HepG2 (cell line): ENCODE results near the gene EIF2S2. TPM values are rescaled to one million over a fixed set of nuclear protein-coding genes. Genes with fewer than 3 reads are reported as not detected.

Experiments used
- ARID3A ChIP-seq: IDR thresholded peaks from 2 replicates; pipeline ENCODE4 v1.6.1; 2012; ENCODE audit warnings: low read depth, low read length, improper control_type of control experiment
- CEBPZ ChIP-seq: IDR thresholded peaks from 2 replicates; pipeline ENCODE4 v1.6.1; 2012; ENCODE audit warnings: low read length, improper control_type of control experiment
- GABPA ChIP-seq, 2 experiments: IDR thresholded peaks; 2 replicates each; pipeline ENCODE4 v1.6.1; 2011 to 2016; ENCODE audit warnings: low read depth in 2 of 2, low read length in 1 of 2, missing biosample characterization in 1 of 2, missing genetic modification characterization in 1 of 2
- JUN ChIP-seq: sonication (generic); formaldehyde crosslinking; IDR thresholded peaks from 2 replicates; pipeline ENCODE4 v1.4.0; 2020; ENCODE audit warnings: mild to moderate bottlenecking, missing genetic modification reagents
- JUNB ChIP-seq: sonication (generic); formaldehyde crosslinking; IDR thresholded peaks from 2 replicates; pipeline ENCODE4 v1.8.0; 2022; ENCODE audit warnings: missing genetic modification reagents, mild to moderate bottlenecking, borderline replicate concordance
- JUND ChIP-seq: sonication (generic); formaldehyde crosslinking; IDR thresholded peaks from 2 replicates; pipeline ENCODE4 v1.8.0; 2022; ENCODE audit warnings: mild to moderate bottlenecking, missing genetic modification reagents
- MAF1 ChIP-seq: sonication (generic); formaldehyde crosslinking; IDR thresholded peaks from 2 replicates; pipeline ENCODE4 v1.5.0; 2020; ENCODE audit warnings: missing genetic modification reagents, borderline replicate concordance
- PHB2 ChIP-seq: fragments of 450-650 bp; IDR thresholded peaks from 2 replicates; pipeline ENCODE4 v1.6.1; 2018; ENCODE audit not compliant: partially characterized antibody
- SNAPC5 ChIP-seq: sonication (generic); formaldehyde crosslinking; IDR thresholded peaks from 2 replicates; pipeline ENCODE4 v1.8.1; 2023; ENCODE audit warnings: mild to moderate bottlenecking, missing genetic modification reagents, borderline replicate concordance
- SUZ12 ChIP-seq: fragments of 150-350 bp; IDR thresholded peaks from 2 replicates; pipeline ENCODE4 v1.6.1; 2014; ENCODE audit warnings: low read depth, low read length
- ZBTB25 ChIP-seq: IDR thresholded peaks from 2 replicates; pipeline ENCODE4 v1.6.1; 2018; ENCODE audit warnings: missing genetic modification reagents
- ZBTB39 ChIP-seq: sonication (generic); formaldehyde crosslinking; IDR thresholded peaks from 2 replicates; pipeline ENCODE4 v1.5.0; 2020; ENCODE audit warnings: missing genetic modification reagents
- ZC3H13 ChIP-seq: sonication (generic); formaldehyde crosslinking; IDR thresholded peaks from 2 replicates; pipeline ENCODE4 v1.8.1; 2023; ENCODE audit warnings: mild to moderate bottlenecking, missing genetic modification reagents, moderate library complexity
- ZNF350 ChIP-seq: sonication (generic); formaldehyde crosslinking; IDR thresholded peaks from 2 replicates; pipeline ENCODE4 v1.4.0; 2020; ENCODE audit warnings: mild to moderate bottlenecking, low read depth, missing genetic modification reagents, borderline replicate concordance
- ZNF574 ChIP-seq: sonication (generic); formaldehyde crosslinking; IDR thresholded peaks from 2 replicates; pipeline ENCODE4 v1.4.0; 2020; ENCODE audit warnings: missing genetic modification reagents
- ZNF607 ChIP-seq: sonication (generic); formaldehyde crosslinking; IDR thresholded peaks from 2 replicates; pipeline ENCODE4 v1.5.1; 2020; ENCODE audit warnings: missing genetic modification reagents, mild to moderate bottlenecking, borderline replicate concordance
- ZNF788 ChIP-seq: sonication (generic); formaldehyde crosslinking; IDR thresholded peaks from 2 replicates; pipeline ENCODE4 v1.5.0; 2020; ENCODE audit warnings: mild to moderate bottlenecking, missing genetic modification reagents, borderline replicate concordance
- polyA plus RNA-seq, 8 experiments: library from polyadenylated mRNA; depleted of rRNA in 3 of 8; stranded (reverse) in 7 of 8; unstranded in 1 of 8; fragments of >200 nt; fragmentation: Illumina TruSeq in 4 of 8; extraction: Trizol in 4 of 8; gene quantifications; 2 replicates each; pipeline versions ENCODE4 v1.2.1 to v1.2.3, GENCODE V29; 2011 to 2016; ENCODE audit warnings: low read depth in 4 of 8, missing spikeins in 1 of 8, mixed read lengths in 1 of 8; ENCODE audit not compliant: insufficient read depth in 1 of 8
- total RNA-seq, 5 experiments: library from RNA; depleted of rRNA; stranded (reverse); fragments of >200 nt; fragmentation: Illumina TruSeq; extraction: Trizol; gene quantifications; 2 replicates each; pipeline ENCODE4 v1.2.3, GENCODE V29; 2016; ENCODE audit warnings: low read depth in 1 of 5

EIF2S2 gene
- total and polyA plus RNA-seq, 2 of the 13 experiments (the other 11 are each of a cell fraction or from before 2014, with no cell fraction given): 126 to 213 TPM

- no peak; the same call in 1 of the 2 replicates for TF ChIP-seq SNAPC5 (CRISPR knock-in tag)
- no peak for TF ChIP-seq SUZ12
- TF ChIP-seq JUNB (CRISPR knock-in tag): no peak
- TF ChIP-seq ARID3A: no peak
- TF ChIP-seq GABPA (IDR thresholded peaks at IDR 0.05; ENCODE audit: low read depth, low read length): no peak
- TF ChIP-seq GABPA (CRISPR knock-in tag; IDR thresholded peaks at IDR 0.05; ENCODE audit: low read depth): no peak
- no peak for TF ChIP-seq ZNF607
- TF ChIP-seq PHB2: no peak
- TF ChIP-seq ZNF788: no peak
- TF ChIP-seq JUN (CRISPR knock-in tag): no peak
- no peak for TF ChIP-seq CEBPZ
- peak; percentile 78; the same call in 1 of the 2 replicates for TF ChIP-seq ZBTB25 (CRISPR knock-in tag)
- TF ChIP-seq ZBTB39 (CRISPR knock-in tag): peak; percentile 60; the same call in 1 of the 2 replicates
- TF ChIP-seq ZNF350 (CRISPR knock-in tag): no peak
- no peak; the same call in 1 of the 2 replicates for TF ChIP-seq ZNF574
- no peak for TF ChIP-seq MAF1
- no peak for TF ChIP-seq JUND
- TF ChIP-seq ZC3H13 (CRISPR knock-in tag): no peak
These were observed 42.5 kb downstream of the EIF2S2 start (continued) for GRCh38 chr20:34069341-34070078.
